DND-41 (cell line): ENCODE results near the gene SPAST.
"Not testable (repeated sequence)": the region's sequence is repeated elsewhere in the genome, so short reads cannot be mapped to it uniquely, and the experiment has no call there.

Source experiments
- ATAC-seq: fragments of 200-7000 bp; cut with Tn5 transposase; 3 replicates; pipeline ENCODE4 v1.9.1; 2021; ENCODE audit warnings: low read depth; ENCODE audit not compliant: insufficient read depth
- DNase-seq: peaks from one replicate; pipeline ENCODE4 v3.0.0-alpha.2; 2020
- H2AFZ ChIP-seq: 2 replicates; pipeline ENCODE4 v1.6.0; 2012; ENCODE audit warnings: low read depth, low read length
- H3K27ac ChIP-seq: 2 replicates; pipeline ENCODE4 v1.5.1; 2012; ENCODE audit warnings: low read length, inconsistent platforms
- H3K27me3 ChIP-seq: fragments of 200-600 bp; sonication (generic); 2 replicates; pipeline ENCODE4 v1.6.0; 2012; ENCODE audit warnings: low read length, mild to moderate bottlenecking, inconsistent platforms; ENCODE audit not compliant: insufficient read depth, poor library complexity
- H3K36me3 ChIP-seq: 2 replicates; pipeline ENCODE4 v1.5.1; 2012; ENCODE audit warnings: low read length, inconsistent platforms; ENCODE audit not compliant: insufficient read depth
- H3K4me1 ChIP-seq: 2 replicates; pipeline ENCODE4 v1.5.1; 2012; ENCODE audit warnings: mild to moderate bottlenecking, low read length; ENCODE audit not compliant: insufficient read depth
- H3K4me2 ChIP-seq: 2 replicates; pipeline ENCODE4 v1.6.0; 2012; ENCODE audit warnings: mild to moderate bottlenecking, moderate library complexity, low read length, inconsistent platforms; ENCODE audit not compliant: insufficient read depth
- H3K4me3 ChIP-seq, 2 experiments: fragments of 200-600 bp in 1 of 2; shearing (Covaris generic) in 1 of 2; 2 replicates each; pipeline ENCODE4 v1.5.1; 2012 to 2016; ENCODE audit warnings: inconsistent platforms in 2 of 2, low read length in 2 of 2, mild to moderate bottlenecking in 2 of 2, low read depth in 1 of 2, moderate library complexity in 1 of 2
- H3K79me2 ChIP-seq: 2 replicates; pipeline ENCODE4 v1.6.0; 2012; ENCODE audit warnings: low read length, inconsistent platforms; ENCODE audit not compliant: insufficient read depth
- H3K9ac ChIP-seq: 2 replicates; pipeline ENCODE4 v1.6.0; 2012; ENCODE audit warnings: low read depth, mild to moderate bottlenecking, inconsistent platforms, low read length, moderate library complexity
- H3K9me3 ChIP-seq: 2 replicates; pipeline ENCODE4 v1.5.1; 2012; ENCODE audit warnings: low read length, moderate library complexity, mild to moderate bottlenecking, inconsistent platforms; ENCODE audit not compliant: insufficient read depth, severe bottlenecking
- H4K20me1 ChIP-seq: 2 replicates; pipeline ENCODE4 v1.6.0; 2012; ENCODE audit warnings: low read length; ENCODE audit not compliant: insufficient read depth
- EZH2 ChIP-seq: IDR thresholded peaks from 3 replicates; pipeline ENCODE4 v1.6.1; 2012; ENCODE audit warnings: borderline replicate concordance, low read depth, mild to moderate bottlenecking, moderate library complexity, low read length, inconsistent platforms; ENCODE audit not compliant: severe bottlenecking
- TF ChIP-seq, protein P1 (sequence below): IDR thresholded peaks from 2 replicates; pipeline ENCODE4 v1.5.1; 2012; ENCODE audit warnings: borderline replicate concordance, low read length, moderate library complexity, mild to moderate bottlenecking; ENCODE audit not compliant: poor library complexity, severe bottlenecking; ENCODE audit errors: extremely low read depth

SPAST gene

DNA sequence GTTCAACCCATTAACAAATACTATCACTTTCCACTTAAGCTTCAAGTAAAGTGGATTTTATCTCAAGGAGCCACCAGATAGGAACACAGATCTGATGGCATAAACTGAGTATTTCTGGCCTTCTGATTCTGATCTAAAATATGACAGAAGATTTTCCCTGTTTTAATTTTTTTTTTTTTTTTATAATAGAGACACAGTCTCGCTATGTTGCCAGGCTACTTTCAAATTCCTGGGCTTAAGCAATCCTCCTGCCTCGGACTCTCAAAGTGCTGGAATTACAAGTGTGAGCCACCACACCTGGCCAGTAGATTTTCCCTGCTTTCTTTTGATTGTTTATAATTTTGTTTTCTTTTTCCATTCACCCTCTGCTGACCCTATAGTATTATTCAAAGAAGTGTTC, 65.7 kb downstream of the SPAST start:
- H3K36me3 ChIP-seq, result peaks cover 42% of the 10 kb centered on the region
- no peaks in the 10 kb centered on the region for H3K79me2 ChIP-seq
- DNase-seq (no peak), ATAC-seq (no peak)
- H3K4me1 ChIP-seq, result no peaks in the 10 kb centered on the region
- H3K27ac ChIP-seq, result no peak overlapping the region
- H3K27me3 ChIP-seq, result no peaks in the 10 kb centered on the region
- no peaks in the 10 kb centered on the region for H3K9me3 ChIP-seq
- TF ChIP-seq EZH2, result no peak
- TF ChIP-seq, protein P1, sequence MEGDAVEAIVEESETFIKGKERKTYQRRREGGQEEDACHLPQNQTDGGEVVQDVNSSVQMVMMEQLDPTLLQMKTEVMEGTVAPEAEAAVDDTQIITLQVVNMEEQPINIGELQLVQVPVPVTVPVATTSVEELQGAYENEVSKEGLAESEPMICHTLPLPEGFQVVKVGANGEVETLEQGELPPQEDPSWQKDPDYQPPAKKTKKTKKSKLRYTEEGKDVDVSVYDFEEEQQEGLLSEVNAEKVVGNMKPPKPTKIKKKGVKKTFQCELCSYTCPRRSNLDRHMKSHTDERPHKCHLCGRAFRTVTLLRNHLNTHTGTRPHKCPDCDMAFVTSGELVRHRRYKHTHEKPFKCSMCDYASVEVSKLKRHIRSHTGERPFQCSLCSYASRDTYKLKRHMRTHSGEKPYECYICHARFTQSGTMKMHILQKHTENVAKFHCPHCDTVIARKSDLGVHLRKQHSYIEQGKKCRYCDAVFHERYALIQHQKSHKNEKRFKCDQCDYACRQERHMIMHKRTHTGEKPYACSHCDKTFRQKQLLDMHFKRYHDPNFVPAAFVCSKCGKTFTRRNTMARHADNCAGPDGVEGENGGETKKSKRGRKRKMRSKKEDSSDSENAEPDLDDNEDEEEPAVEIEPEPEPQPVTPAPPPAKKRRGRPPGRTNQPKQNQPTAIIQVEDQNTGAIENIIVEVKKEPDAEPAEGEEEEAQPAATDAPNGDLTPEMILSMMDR, result no peak
- no peak overlapping the region for H3K4me3 ChIP-seq
- H4K20me1 ChIP-seq, result no peaks in the 10 kb centered on the region
- H3K4me2 ChIP-seq, result no peak overlapping the region
- no peak overlapping the region for H2AFZ ChIP-seq
- H3K9ac ChIP-seq, result no peak overlapping the region

DNA sequence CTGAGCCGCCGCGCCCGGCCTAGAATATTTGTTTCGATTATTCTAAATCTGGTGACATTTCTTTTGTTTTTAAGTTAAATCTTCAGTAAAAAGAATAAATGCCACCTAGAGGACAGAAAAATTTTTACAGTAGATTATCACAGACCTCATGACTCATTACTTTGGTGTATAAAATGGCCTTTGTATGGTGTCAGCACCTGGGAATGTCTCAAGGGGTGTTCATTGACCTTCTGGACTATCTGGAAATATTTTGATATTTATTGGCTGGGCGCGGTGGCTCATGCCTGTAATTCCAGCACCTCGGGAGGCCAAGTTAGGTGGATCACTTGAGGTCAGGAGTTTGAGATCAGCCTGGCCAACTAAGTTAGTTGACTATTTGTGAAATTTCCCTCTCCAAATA, 72.1 kb downstream of the SPAST start:
- no peaks in the 10 kb centered on the region for H3K9me3 ChIP-seq
- H2AFZ ChIP-seq, result no peak overlapping the region
- no peak overlapping the region for H3K4me3 ChIP-seq
- ATAC-seq (peak; percentile 58; the same call in 2 of the 3 replicates), DNase-seq (no peak)
- no peaks in the 10 kb centered on the region for H3K79me2 ChIP-seq
- H3K27me3 ChIP-seq, result no peaks in the 10 kb centered on the region
- no peaks in the 10 kb centered on the region for H3K4me1 ChIP-seq
- no peak overlapping the region for H3K4me2 ChIP-seq
- H3K27ac ChIP-seq, result no peak overlapping the region
- TF ChIP-seq EZH2, result no peak
- TF ChIP-seq, protein P1, result peak; percentile 45
- no peaks in the 10 kb centered on the region for H4K20me1 ChIP-seq
- H3K36me3 ChIP-seq, result peaks cover 46% of the 10 kb centered on the region; the same call in 1 of the 2 replicates
- H3K9ac ChIP-seq, result no peak overlapping the region

DNA sequence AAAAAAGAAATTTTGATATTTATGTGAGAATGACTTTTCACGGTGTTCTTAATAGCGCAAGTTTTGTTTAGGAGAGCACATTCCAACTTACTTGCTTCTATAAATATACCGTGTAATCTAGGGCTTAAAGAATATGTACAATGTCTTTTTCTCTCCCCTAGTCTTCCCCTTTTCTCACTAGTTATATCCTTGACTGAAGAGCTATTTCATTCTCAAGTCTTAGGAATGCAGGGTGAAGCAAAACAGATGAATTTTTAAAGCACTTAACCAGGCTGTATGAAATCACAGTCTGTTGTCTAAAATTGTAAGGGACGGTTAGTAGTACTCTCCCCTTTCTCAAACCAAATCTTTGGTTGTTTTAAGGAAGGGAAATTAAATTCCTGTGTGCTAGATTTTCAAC, 72.7 kb downstream of the SPAST start:
- no peaks in the 10 kb centered on the region for H3K4me1 ChIP-seq
- no peaks in the 10 kb centered on the region for H4K20me1 ChIP-seq
- no peak for TF ChIP-seq EZH2
- TF ChIP-seq, protein P1, result no peak
- ATAC-seq (no peak), DNase-seq (no peak)
- no peaks in the 10 kb centered on the region for H3K9me3 ChIP-seq
- no peaks in the 10 kb centered on the region for H3K79me2 ChIP-seq
- H3K9ac ChIP-seq, result no peak overlapping the region
- no peak overlapping the region for H3K4me2 ChIP-seq
- peaks cover 42% of the 10 kb centered on the region; the same call in 1 of the 2 replicates for H3K36me3 ChIP-seq
- H3K27ac ChIP-seq, result no peak overlapping the region
- H2AFZ ChIP-seq, result no peak overlapping the region
- no peak overlapping the region for H3K4me3 ChIP-seq
- H3K27me3 ChIP-seq, result no peaks in the 10 kb centered on the region

DNA sequence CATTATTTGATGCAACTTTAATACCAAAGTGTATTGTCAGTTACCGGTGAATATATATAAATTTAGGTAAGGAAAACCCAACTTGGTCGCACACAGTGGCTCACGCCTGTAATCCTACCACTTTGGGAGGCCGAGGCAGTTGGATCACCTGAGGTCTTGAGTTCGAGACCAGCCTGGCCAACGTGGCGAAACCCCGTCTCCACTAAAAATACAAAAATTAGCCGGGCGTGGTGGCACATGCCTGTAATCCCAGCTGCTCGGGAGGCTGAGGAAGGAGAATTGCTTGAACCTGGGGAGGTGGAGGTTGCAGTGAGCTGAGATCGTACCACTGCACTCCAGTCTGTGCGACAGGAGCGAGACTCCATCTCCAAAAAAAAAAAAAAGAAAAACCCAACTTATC, 88.2 kb downstream of the SPAST start:
- H3K27me3 ChIP-seq, result not testable (repeated sequence)

More for the DNA sequence above, 88.2 kb downstream of the SPAST start:
- H2AFZ ChIP-seq, H3K9me3 ChIP-seq, H3K27ac ChIP-seq, H3K4me1 ChIP-seq, H3K36me3 ChIP-seq, H3K4me2 ChIP-seq, ATAC-seq, H4K20me1 ChIP-seq, H3K9ac ChIP-seq, H3K4me3 ChIP-seq, DNase-seq, H3K79me2 ChIP-seq: not testable (repeated sequence)
